ENCODE measurements around the gene TNS3. TPM values are rescaled to one million over a fixed set of nuclear protein-coding genes. Genes with fewer than 3 reads are reported as not detected.

Gene TNS3
- total and polyA plus RNA-seq, 10 of the 15 experiments (the other 5 are each of a cell fraction or from before 2014, with no cell fraction given): 0.27 to 2.7 (median 0.79) TPM

DNA sequence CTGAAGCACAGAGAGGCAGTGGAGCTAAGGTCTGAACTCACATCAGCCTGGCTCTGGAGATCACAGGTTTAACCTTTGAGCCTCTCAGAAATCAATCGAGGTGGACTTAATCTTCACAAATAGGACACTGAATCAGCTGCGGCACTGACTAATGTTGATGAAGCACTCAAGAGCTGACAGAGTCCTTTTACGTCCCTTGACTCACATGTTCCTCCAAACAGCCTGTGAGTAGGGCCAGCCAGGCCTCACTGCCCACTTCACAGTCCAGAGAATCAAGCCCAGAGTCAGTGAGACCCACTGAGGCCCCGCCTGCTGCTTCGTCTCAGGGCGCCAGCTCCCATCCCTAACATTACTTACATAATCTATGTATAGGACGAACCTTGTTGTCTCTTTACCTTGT, 63.1 kb downstream of the TNS3 start (continued):
- TF ChIP-seq, protein P1, sequence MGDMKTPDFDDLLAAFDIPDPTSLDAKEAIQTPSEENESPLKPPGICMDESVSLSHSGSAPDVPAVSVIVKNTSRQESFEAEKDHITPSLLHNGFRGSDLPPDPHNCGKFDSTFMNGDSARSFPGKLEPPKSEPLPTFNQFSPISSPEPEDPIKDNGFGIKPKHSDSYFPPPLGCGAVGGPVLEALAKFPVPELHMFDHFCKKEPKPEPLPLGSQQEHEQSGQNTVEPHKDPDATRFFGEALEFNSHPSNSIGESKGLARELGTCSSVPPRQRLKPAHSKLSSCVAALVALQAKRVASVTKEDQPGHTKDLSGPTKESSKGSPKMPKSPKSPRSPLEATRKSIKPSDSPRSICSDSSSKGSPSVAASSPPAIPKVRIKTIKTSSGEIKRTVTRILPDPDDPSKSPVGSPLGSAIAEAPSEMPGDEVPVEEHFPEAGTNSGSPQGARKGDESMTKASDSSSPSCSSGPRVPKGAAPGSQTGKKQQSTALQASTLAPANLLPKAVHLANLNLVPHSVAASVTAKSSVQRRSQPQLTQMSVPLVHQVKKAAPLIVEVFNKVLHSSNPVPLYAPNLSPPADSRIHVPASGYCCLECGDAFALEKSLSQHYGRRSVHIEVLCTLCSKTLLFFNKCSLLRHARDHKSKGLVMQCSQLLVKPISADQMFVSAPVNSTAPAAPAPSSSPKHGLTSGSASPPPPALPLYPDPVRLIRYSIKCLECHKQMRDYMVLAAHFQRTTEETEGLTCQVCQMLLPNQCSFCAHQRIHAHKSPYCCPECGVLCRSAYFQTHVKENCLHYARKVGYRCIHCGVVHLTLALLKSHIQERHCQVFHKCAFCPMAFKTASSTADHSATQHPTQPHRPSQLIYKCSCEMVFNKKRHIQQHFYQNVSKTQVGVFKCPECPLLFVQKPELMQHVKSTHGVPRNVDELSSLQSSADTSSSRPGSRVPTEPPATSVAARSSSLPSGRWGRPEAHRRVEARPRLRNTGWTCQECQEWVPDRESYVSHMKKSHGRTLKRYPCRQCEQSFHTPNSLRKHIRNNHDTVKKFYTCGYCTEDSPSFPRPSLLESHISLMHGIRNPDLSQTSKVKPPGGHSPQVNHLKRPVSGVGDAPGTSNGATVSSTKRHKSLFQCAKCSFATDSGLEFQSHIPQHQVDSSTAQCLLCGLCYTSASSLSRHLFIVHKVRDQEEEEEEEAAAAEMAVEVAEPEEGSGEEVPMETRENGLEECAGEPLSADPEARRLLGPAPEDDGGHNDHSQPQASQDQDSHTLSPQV (IDR thresholded peaks at IDR 0.05): no peak
- TF ChIP-seq SUPT20H (IDR thresholded peaks at IDR 0.05; ENCODE audit: borderline replicate concordance, control insufficient read depth, low read depth, low read length): no peak
- no peak for TF ChIP-seq ZSCAN29 (IDR thresholded peaks at IDR 0.05)
- TF ChIP-seq CBX3 (IDR thresholded peaks at IDR 0.05; ENCODE audit: borderline replicate concordance, low read depth): no peak

DNA sequence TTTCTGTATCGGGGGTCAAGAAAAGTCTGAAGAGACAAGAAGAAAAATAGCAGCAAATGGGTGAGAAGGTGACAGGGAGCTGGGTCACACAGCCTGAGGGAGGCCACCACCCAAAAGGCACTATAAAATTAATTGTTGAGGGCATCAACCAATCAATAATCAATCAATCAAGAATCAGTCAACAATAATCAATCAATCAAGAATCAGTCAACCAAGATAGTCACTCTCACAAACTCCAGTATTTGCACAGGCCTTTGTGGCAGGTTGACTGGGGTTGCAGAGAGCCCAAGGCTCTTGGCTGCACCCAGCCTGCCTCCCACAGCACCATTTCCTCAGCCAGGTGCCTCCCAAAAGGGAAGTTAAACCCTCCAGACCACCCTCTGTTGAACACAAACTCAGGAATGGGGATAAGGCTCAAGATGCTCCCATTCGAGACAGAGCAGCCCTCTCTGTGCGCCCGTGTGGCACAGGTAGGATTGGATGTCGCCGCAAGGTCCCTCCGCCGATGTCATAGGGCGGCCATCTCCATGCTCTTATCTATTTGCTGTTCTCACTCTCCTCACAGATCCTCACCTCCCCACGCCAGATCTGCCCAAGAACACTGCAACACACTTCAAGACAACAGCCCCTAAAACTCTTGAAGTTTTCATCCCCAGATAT, 64.0 kb downstream of the TNS3 start:
- H4K20me1 ChIP-seq (ENCODE audit: control insufficient read depth, insufficient read depth): no peaks in the 10 kb centered on the region
- ChIA-PET SMC1A (ENCODE audit: uncharacterized antibody, unreplicated experiment) (interaction anchor here (0.7 kb wide), 1 partner anchor 274 kb away, joined by 3 read pairs; no protein-coding TSS in a partner anchor), CTCF (no interaction called here), RAD21 (ENCODE audit: unreplicated experiment) (no interaction called here), POLR2A (no interaction called here)
- no peak overlapping the region for H3K4me3 ChIP-seq
- FAIRE-seq (no peak), ATAC-seq (no peak), DNase-seq (ENCODE audit: low read depth, low spot score) (no peak)
- 69% methylated on average over 10 of the region's 10 CpGs for WGBS (ENCODE audit: insufficient coverage, insufficient replicate concordance, low lambda C conversion rate, missing lambda C conversion rate)
- H3K9ac ChIP-seq (ENCODE audit: control insufficient read depth, insufficient read depth, low read length): no peak overlapping the region
- no TSS peak for BruUV-seq (replicated peaks)
- H3K4me2 ChIP-seq (ENCODE audit: control insufficient read depth, insufficient read depth): no peak overlapping the region
- H3K27ac ChIP-seq (ENCODE audit: control insufficient read depth, insufficient read depth): no peak overlapping the region
- intact Hi-C loops (cut with micrococcal nuclease; ENCODE audit: unreplicated experiment): no loop called here
- H3K36me3 ChIP-seq (ENCODE audit: control insufficient read depth in 2 of 2, insufficient read depth in 2 of 2, low read length in 1 of 2): no peaks in the 10 kb centered on the region
- no peaks in the 10 kb centered on the region for H3K79me2 ChIP-seq (ENCODE audit: control insufficient read depth, insufficient read depth, low read length)
- H2AFZ ChIP-seq (ENCODE audit: control insufficient read depth, low read depth, low read length): no peak overlapping the region
- H3K4me1 ChIP-seq (ENCODE audit: control insufficient read depth, insufficient read depth, low read length): no peaks in the 10 kb centered on the region
- in situ Hi-C loops (cut with MboI): no loop called here
- no peaks in the 10 kb centered on the region; a peak in 1 of 4 replicates for H3K27me3 ChIP-seq (replicated peaks in 1 of 2; ENCODE audit: control insufficient read depth in 2 of 2, insufficient read depth in 2 of 2, low read length in 1 of 2)
- no peaks in the 10 kb centered on the region for H3K9me3 ChIP-seq (replicated peaks; ENCODE audit: control insufficient read depth, insufficient read depth, low read length)
- TF ChIP-seq EED (IDR thresholded peaks at IDR 0.05; ENCODE audit: low read depth): no peak
- TF ChIP-seq POLR2AphosphoS5 (IDR thresholded peaks at IDR 0.05; ENCODE audit: low read length): no peak
- TF ChIP-seq, protein P2, sequence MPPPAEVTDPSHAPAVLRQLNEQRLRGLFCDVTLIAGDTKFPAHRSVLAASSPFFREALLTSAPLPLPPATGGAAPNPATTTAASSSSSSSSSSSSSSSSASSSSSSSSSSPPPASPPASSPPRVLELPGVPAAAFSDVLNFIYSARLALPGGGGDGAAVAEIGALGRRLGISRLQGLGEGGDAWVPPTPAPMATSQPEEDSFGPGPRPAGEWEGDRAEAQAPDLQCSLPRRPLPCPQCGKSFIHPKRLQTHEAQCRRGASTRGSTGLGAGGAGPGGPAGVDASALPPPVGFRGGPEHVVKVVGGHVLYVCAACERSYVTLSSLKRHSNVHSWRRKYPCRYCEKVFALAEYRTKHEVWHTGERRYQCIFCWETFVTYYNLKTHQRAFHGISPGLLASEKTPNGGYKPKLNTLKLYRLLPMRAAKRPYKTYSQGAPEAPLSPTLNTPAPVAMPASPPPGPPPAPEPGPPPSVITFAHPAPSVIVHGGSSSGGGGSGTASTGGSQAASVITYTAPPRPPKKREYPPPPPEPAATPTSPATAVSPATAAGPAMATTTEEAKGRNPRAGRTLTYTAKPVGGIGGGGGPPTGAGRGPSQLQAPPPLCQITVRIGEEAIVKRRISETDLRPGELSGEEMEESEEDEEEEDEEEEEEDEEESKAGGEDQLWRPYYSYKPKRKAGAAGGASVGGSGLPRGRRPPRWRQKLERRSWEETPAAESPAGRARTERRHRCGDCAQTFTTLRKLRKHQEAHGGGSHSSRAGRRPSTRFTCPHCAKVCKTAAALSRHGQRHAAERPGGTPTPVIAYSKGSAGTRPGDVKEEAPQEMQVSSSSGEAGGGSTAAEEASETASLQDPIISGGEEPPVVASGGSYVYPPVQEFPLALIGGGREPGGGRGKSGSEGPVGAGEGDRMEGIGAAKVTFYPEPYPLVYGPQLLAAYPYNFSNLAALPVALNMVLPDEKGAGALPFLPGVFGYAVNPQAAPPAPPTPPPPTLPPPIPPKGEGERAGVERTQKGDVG (CRISPR knock-in tag; IDR thresholded peaks at IDR 0.05): no peak
- no peak for TF ChIP-seq CBFB (IDR thresholded peaks at IDR 0.05; ENCODE audit: low read depth)
- TF ChIP-seq, protein P3, sequence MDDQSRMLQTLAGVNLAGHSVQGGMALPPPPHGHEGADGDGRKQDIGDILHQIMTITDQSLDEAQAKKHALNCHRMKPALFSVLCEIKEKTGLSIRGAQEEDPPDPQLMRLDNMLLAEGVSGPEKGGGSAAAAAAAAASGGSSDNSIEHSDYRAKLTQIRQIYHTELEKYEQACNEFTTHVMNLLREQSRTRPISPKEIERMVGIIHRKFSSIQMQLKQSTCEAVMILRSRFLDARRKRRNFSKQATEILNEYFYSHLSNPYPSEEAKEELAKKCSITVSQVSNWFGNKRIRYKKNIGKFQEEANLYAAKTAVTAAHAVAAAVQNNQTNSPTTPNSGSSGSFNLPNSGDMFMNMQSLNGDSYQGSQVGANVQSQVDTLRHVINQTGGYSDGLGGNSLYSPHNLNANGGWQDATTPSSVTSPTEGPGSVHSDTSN (IDR thresholded peaks at IDR 0.05; ENCODE audit: insufficient replicate concordance, low read depth, low read length): no peak
- no peak for TF ChIP-seq WRNIP1 (IDR thresholded peaks at IDR 0.05; ENCODE audit: borderline replicate concordance, low read depth, low read length)
- TF ChIP-seq, protein P4, sequence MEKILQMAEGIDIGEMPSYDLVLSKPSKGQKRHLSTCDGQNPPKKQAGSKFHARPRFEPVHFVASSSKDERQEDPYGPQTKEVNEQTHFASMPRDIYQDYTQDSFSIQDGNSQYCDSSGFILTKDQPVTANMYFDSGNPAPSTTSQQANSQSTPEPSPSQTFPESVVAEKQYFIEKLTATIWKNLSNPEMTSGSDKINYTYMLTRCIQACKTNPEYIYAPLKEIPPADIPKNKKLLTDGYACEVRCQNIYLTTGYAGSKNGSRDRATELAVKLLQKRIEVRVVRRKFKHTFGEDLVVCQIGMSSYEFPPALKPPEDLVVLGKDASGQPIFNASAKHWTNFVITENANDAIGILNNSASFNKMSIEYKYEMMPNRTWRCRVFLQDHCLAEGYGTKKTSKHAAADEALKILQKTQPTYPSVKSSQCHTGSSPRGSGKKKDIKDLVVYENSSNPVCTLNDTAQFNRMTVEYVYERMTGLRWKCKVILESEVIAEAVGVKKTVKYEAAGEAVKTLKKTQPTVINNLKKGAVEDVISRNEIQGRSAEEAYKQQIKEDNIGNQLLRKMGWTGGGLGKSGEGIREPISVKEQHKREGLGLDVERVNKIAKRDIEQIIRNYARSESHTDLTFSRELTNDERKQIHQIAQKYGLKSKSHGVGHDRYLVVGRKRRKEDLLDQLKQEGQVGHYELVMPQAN (conservative IDR thresholded peaks at IDR 0.05): no peak

Data from GM12878 (cell line).